Body of pancreas (tissue), 4 donors: ENCODE data around the gene DHRS1. TPM values are rescaled to one million over a fixed set of nuclear protein-coding genes. Genes with fewer than 3 reads are reported as not detected.
A peak's percentile ranks its signal among the peaks of the same experiment; 100 is the strongest.

Experiments
- ATAC-seq: fragments of 150-250 bp; one replicate; pipeline ENCODE4 v1.9.1; 2016
- DNase-seq, 4 donors: peaks; one replicate each; pipeline ENCODE4 v3.0.0-alpha.2; 2019
- H3K27ac ChIP-seq, 4 donors: fragments of 200-600 bp; sonication (generic); 1 replicate in 3 of 4; 2 replicates in 1 of 4; pipeline versions ENCODE4 v1.5.1 to v1.6.1; 2016 to 2019; ENCODE audit warnings: mild to moderate bottlenecking in 1 of 4, mixed read lengths in 1 of 4, moderate library complexity in 1 of 4
- H3K27me3 ChIP-seq, 2 donors: fragments of 200-600 bp; sonication (generic); one replicate each; pipeline ENCODE4 v1.6.0; 2016; ENCODE audit warnings: mild to moderate bottlenecking in 1 of 2
- H3K36me3 ChIP-seq, 2 donors: fragments of 200-600 bp; sonication (generic); replicated peaks in 1 of 2; 2 replicates each; pipeline ENCODE4 v1.5.1; 2016; ENCODE audit warnings: low read depth in 2 of 2; ENCODE audit not compliant: insufficient read depth in 1 of 2
- H3K4me1 ChIP-seq: fragments of 200-600 bp; sonication (generic); one replicate; pipeline ENCODE4 v1.6.0; 2016
- H3K4me3 ChIP-seq, 2 donors: fragments of 200-600 bp; sonication (generic); 1 replicate in 1 of 2; 2 replicates in 1 of 2; pipeline ENCODE4 v1.5.1; 2016 to 2019
- H3K9me3 ChIP-seq, 3 donors: fragments of 200-600 bp; sonication (generic); 1 replicate in 2 of 3; 2 replicates in 1 of 3; pipeline ENCODE4 v1.5.1; 2016
- POLR2A ChIP-seq, 3 donors: fragments of 450-650 bp; IDR thresholded peaks; one replicate each; pipeline ENCODE4 v1.6.1; 2016; ENCODE audit warnings: antibody characterized with exemption in 3 of 3, mild to moderate bottlenecking in 2 of 3
- WGBS, 2 donors: methylation state at CpG; one replicate each; pipeline ENCODE4 v1.1.5; 2017; 5-methylcytosine and 5-hydroxymethylcytosine counted together
- intact Hi-C: fragments of 100-400 bp; cut with DNase I; formaldehyde crosslinking; loops from one replicate; pipeline ENCODE4 v1.15.1; 2023
- total RNA-seq, 2 donors: library from RNA; depleted of rRNA; stranded (reverse); fragments of >200 nt; gene quantifications; one replicate each; pipeline ENCODE4 v1.1.0, GENCODE V29; 2016
- TF ChIP-seq, protein P1 (sequence below), 7 experiments: fragments of 450-650 bp in 4 of 7; fragments of 200-600 bp in 3 of 7; sonication (generic) in 3 of 7; IDR thresholded peaks; one replicate each; pipeline ENCODE4 v1.5.1; 2016 to 2019; ENCODE audit warnings: antibody characterized with exemption in 7 of 7

The DHRS1 gene
- total RNA-seq, 2 donors from 2014 or later: 18.8 to 31.4 TPM

DNA sequence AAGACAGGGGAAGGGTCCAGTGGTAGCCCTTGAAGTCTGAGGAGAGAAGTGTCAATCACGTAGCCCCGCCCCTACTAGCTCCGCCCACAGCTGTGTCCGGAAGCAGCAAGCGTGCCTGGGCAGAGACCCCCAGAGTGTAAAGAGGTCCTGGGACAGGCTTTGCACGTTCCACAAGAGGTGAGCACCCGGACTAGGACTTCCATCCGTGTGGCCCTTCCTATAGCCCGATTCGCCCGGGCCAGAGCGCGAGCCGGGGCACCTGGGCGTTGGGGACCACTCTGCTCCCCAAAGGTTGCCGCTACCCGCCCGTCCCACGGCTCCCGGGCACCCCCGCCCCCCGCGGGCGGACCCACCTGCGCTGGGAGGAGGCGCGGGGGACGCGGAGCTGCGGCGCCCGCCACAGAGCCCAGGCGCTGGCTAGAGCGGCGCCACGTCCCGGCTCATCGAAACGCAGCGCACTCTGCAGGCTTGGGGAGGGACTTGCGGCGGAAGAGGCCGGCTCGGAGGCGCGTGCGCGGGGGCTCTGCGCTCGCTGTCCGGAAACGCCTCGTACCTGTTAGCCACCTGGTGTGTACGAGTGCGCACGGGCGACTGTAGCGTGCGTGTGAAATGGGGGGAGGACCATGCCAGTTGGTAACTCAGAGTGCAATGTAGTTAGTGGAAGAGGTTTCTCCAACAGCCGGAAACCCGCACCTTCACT is 28.3 kb downstream of the DHRS1 start, which contains the start of gene RABGGTA:
Gene RABGGTA (minus strand): TSS at position 464 of the 700 bp plus-strand sequence. CDS start 482 bp downstream, outside the sequence.
- H3K9me3 ChIP-seq: no peaks in the 10 kb centered on the region
- intact Hi-C loops: no loop called here
- peak within 1 kb of the TSS; percentile 90 to 96 (median 94) for H3K27ac ChIP-seq
- TF ChIP-seq, protein P1, sequence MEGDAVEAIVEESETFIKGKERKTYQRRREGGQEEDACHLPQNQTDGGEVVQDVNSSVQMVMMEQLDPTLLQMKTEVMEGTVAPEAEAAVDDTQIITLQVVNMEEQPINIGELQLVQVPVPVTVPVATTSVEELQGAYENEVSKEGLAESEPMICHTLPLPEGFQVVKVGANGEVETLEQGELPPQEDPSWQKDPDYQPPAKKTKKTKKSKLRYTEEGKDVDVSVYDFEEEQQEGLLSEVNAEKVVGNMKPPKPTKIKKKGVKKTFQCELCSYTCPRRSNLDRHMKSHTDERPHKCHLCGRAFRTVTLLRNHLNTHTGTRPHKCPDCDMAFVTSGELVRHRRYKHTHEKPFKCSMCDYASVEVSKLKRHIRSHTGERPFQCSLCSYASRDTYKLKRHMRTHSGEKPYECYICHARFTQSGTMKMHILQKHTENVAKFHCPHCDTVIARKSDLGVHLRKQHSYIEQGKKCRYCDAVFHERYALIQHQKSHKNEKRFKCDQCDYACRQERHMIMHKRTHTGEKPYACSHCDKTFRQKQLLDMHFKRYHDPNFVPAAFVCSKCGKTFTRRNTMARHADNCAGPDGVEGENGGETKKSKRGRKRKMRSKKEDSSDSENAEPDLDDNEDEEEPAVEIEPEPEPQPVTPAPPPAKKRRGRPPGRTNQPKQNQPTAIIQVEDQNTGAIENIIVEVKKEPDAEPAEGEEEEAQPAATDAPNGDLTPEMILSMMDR (IDR thresholded peaks at IDR 0.05): peak; percentile 45 to 90 (median 68)
- peak; percentile 79 to 88 (median 87) for TF ChIP-seq POLR2A (IDR thresholded peaks at IDR 0.05)
- 0 to 7% methylated on average over 2 to 59 of the region's 61 CpGs for WGBS, 2 donors
- ATAC-seq (peak; percentile 90), DNase-seq (peak; percentile 91 to 93 (median 92))
- peak within 1 kb of the TSS; percentile 56 to 94 for H3K4me3 ChIP-seq
- H3K27me3 ChIP-seq: no peaks in the 10 kb centered on the region
- peaks cover 45% of the 10 kb centered on the region for H3K4me1 ChIP-seq
- H3K36me3 ChIP-seq: peaks cover 0 to 14% of the 10 kb centered on the region in 2 donors

DNA sequence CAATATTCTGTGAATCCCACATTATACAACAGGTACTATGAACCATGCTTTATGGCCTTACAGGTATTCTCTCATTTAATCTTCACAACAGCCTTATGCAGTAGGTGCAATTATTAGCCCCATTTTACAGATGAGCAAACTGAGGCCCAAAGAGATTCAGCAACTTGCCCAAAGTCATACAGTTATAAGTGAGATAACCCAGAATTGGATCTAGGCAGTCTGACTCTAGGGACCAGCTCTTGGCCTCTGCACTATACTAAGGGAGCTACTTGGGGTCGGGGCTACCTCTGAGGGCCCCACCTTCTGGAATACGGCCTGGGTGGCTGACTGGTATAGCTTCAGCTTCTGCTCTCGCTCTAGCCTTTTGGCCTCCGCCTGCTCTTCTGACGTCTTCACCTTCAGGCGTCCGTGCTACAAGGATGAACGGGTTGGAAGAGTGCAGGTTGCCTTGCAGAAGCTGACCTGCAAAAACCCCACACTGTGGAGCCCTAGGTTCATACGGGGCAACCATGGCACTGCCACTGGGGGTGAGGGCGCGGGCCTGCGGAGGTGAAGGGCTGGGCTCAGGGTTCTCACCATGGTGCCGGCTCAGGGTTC is 28.9 kb downstream of the DHRS1 start:
- H3K27ac ChIP-seq: peak overlapping the region; percentile 90 to 96 (median 94)
- peaks cover 0 to 15% of the 10 kb centered on the region in 2 donors for H3K36me3 ChIP-seq
- no peaks in the 10 kb centered on the region for H3K27me3 ChIP-seq
- WGBS, 2 donors: 13 to 90% methylated on average over 2 to 13 of the region's 13 CpGs
- H3K4me1 ChIP-seq: peaks cover 45% of the 10 kb centered on the region
- ATAC-seq: no peak
- DNase-seq: no peak
- intact Hi-C loops: no loop called here
- no peaks in the 10 kb centered on the region for H3K9me3 ChIP-seq
- TF ChIP-seq, protein P1 (IDR thresholded peaks at IDR 0.05): no peak
- no peak for TF ChIP-seq POLR2A (IDR thresholded peaks at IDR 0.05)
- H3K4me3 ChIP-seq: peak overlapping the region; percentile 56 to 94

DNA sequence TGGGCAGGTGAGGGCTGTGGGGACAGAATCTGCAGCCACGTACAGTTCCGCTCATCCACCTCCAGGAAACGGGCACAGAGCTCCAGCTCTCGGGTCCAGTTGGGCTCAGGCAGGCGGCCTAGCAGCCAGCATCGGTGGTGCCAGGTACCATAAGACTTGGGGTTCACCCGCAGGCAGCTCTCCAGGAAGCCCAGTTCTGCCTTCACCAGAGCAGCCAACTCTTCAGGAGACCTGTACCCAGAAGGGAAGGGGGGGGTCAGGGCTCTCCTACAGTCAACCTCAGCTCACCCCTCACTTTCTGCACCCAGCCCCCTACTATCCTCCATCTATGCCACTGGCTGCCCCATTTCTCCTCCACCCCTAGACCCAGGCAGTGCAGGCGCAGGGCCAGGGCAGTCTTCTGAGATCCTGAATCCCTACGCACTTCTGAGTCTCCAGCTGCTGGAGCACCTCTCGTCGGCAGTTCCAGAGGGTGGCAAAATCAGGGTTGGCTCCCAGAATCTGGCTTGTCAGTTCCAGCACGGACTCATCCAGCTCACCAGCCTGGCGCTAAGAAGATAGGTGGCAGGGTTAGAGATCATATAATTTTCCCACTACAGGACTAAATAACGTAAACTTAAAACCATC is 29.6 kb downstream of the DHRS1 start:
- no peaks in the 10 kb centered on the region for H3K27me3 ChIP-seq
- no peak for DNase-seq
- no peak overlapping the region for H3K4me3 ChIP-seq
- H3K36me3 ChIP-seq: peaks cover 0 to 15% of the 10 kb centered on the region in 2 donors
- intact Hi-C loops: no loop called here
- TF ChIP-seq, protein P1 (IDR thresholded peaks at IDR 0.05): no peak
- TF ChIP-seq POLR2A (IDR thresholded peaks at IDR 0.05): no peak
- H3K9me3 ChIP-seq: no peaks in the 10 kb centered on the region
- no peak overlapping the region for H3K27ac ChIP-seq
- ATAC-seq: no peak
- WGBS, 2 donors: 86 to 93% methylated on average over 12 to 14 of the region's 14 CpGs
- H3K4me1 ChIP-seq: peaks cover 41% of the 10 kb centered on the region

DNA sequence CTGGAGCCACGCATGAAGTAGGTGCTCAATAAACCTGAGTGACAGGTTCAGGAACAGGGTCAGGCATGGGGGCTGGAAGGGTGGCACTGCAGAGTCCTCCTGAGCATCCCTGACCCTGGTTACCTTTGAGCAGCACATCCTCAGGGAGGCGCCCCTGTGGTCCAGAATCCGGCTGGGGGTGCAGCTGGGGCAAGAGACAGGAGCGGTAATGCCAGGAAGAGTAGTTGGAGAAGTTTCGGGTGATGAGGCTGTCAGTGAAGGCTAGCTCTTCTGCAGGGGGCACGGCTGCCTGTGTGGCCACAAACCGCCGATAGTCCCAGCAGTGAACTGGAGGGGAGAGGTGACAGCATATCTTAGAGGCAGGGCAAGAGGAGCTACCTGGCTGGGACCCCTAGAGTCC is 30.2 kb downstream of the DHRS1 start:
- no peak overlapping the region for H3K4me3 ChIP-seq
- no peak for DNase-seq
- H3K27me3 ChIP-seq: no peaks in the 10 kb centered on the region
- 91 to 97% methylated on average over 5 to 8 of the region's 8 CpGs for WGBS, 2 donors
- no peak overlapping the region for H3K27ac ChIP-seq
- no peak for ATAC-seq
- peaks cover 35% of the 10 kb centered on the region for H3K4me1 ChIP-seq
- peaks cover 0 to 15% of the 10 kb centered on the region in 2 donors for H3K36me3 ChIP-seq
- intact Hi-C loops: no loop called here
- TF ChIP-seq, protein P1 (IDR thresholded peaks at IDR 0.05): no peak
- no peak for TF ChIP-seq POLR2A (IDR thresholded peaks at IDR 0.05)
- H3K9me3 ChIP-seq: no peaks in the 10 kb centered on the region
